Tibial nerve (tissue), 4 donors: ENCODE measurements around the gene MTMR8. TPM values are rescaled to one million over a fixed set of nuclear protein-coding genes. Genes with fewer than 3 reads are reported as not detected.

Experiments used
- DNase-seq, 2 donors: peaks; one replicate each; pipeline ENCODE4 v3.0.0-alpha.2; 2019; ENCODE audit warnings: low spot score in 2 of 2
- H3K27ac ChIP-seq, 4 donors: fragments of 200-600 bp; sonication (generic) in 3 of 4; one replicate each; pipeline ENCODE4 v1.5.1; 2017 to 2019; ENCODE audit warnings: mild to moderate bottlenecking in 1 of 4
- H3K27me3 ChIP-seq, 2 donors: fragments of 200-600 bp; sonication (generic) in 1 of 2; one replicate each; pipeline versions ENCODE4 v1.5.1 to v1.6.0; 2017 to 2019
- H3K36me3 ChIP-seq, 3 donors: fragments of 200-600 bp; sonication (generic); one replicate each; pipeline ENCODE4 v1.5.1; 2018 to 2019
- H3K4me1 ChIP-seq, 4 donors: fragments of 200-600 bp; sonication (generic) in 3 of 4; one replicate each; pipeline ENCODE4 v1.5.1; 2017 to 2019
- H3K4me3 ChIP-seq, 4 donors: fragments of 200-600 bp; sonication (generic) in 3 of 4; one replicate each; pipeline ENCODE4 v1.5.1; 2017 to 2019; ENCODE audit warnings: mild to moderate bottlenecking in 1 of 4, moderate library complexity in 1 of 4
- H3K9me3 ChIP-seq, 4 donors: fragments of 200-600 bp; sonication (generic) in 3 of 4; one replicate each; pipeline ENCODE4 v1.5.1; 2017 to 2019
- CTCF ChIP-seq, 5 experiments: fragments of 200-600 bp in 3 of 5; fragments of 450-650 bp in 2 of 5; sonication (generic) in 3 of 5; IDR thresholded peaks; one replicate each; pipeline ENCODE4 v1.5.1; 2016 to 2019; ENCODE audit warnings: antibody characterized with exemption in 5 of 5, mild to moderate bottlenecking in 3 of 5, moderate library complexity in 2 of 5
- EP300 ChIP-seq, 2 donors: sonication (generic); formaldehyde crosslinking; IDR thresholded peaks; one replicate each; pipeline ENCODE4 v1.6.1; 2017; ENCODE audit warnings: antibody characterized with exemption in 2 of 2, mild to moderate bottlenecking in 1 of 2
- POLR2A ChIP-seq, 2 donors: fragments of 450-650 bp; IDR thresholded peaks; one replicate each; pipeline ENCODE4 v1.6.1; 2017; ENCODE audit warnings: antibody characterized with exemption in 2 of 2, mild to moderate bottlenecking in 2 of 2, moderate library complexity in 2 of 2
- WGBS, 2 donors: methylation state at CpG; one replicate each; pipeline ENCODE4 v1.1.5; 2018; 5-methylcytosine and 5-hydroxymethylcytosine counted together
- total RNA-seq, 4 donors: library from RNA; depleted of rRNA; stranded (reverse); fragments of >200 nt; gene quantifications; one replicate each; pipeline ENCODE4 v1.1.0, GENCODE V29; 2016

Gene MTMR8
- total RNA-seq, 4 donors from 2014 or later = 1.4 to 4.8 (median 2.7) TPM

- H3K27ac ChIP-seq = no peak overlapping the region
- H3K4me1 ChIP-seq = no peaks in the 10 kb centered on the region
- H3K9me3 ChIP-seq = peaks cover 0 to 17% (median 2%) of the 10 kb centered on the region in 4 donors
- H3K4me3 ChIP-seq = no peak overlapping the region
- DNase-seq = no peak
- 82 to 100% methylated on average over 2 of the region's 2 CpGs for WGBS, 2 donors
- H3K36me3 ChIP-seq = peaks cover 0 to 52% (median 0%) of the 10 kb centered on the region in 3 donors
- TF ChIP-seq CTCF (IDR thresholded peaks at IDR 0.05) = no peak
- no peak for TF ChIP-seq POLR2A (IDR thresholded peaks at IDR 0.05)
- TF ChIP-seq EP300 (IDR thresholded peaks at IDR 0.05) = no peak
- no peaks in the 10 kb centered on the region for H3K27me3 ChIP-seq
These were observed 73.7 kb downstream of the MTMR8 start for GRCh38 chrX:64321507-64321906.

- Histone ChIP-seq H3K36me3 (peaks cover 0 to 13% (median 0%) of the 10 kb centered on the region in 3 donors), H3K4me1 (no peaks in the 10 kb centered on the region), H3K27ac (no peak overlapping the region), H3K9me3 (peaks cover 0 to 16% (median 0%) of the 10 kb centered on the region in 4 donors), H3K27me3 (no peaks in the 10 kb centered on the region), H3K4me3 (no peak overlapping the region)
- 64 to 90% methylated on average over 1 of the region's 1 CpG for WGBS, 2 donors
- no peak for TF ChIP-seq EP300 (IDR thresholded peaks at IDR 0.05)
- TF ChIP-seq CTCF (IDR thresholded peaks at IDR 0.05) = no peak
- no peak for TF ChIP-seq POLR2A (IDR thresholded peaks at IDR 0.05)
- DNase-seq = no peak
These were observed 81.6 kb downstream of the MTMR8 start for GRCh38 chrX:64313624-64314023.

- TF ChIP-seq EP300 (IDR thresholded peaks at IDR 0.05) (no peak), POLR2A (IDR thresholded peaks at IDR 0.05) (no peak), CTCF (IDR thresholded peaks at IDR 0.05) (no peak)
- H3K27me3 ChIP-seq = no peaks in the 10 kb centered on the region
- no peaks in the 10 kb centered on the region for H3K4me1 ChIP-seq
- no peak for DNase-seq
- peaks cover 0 to 20% (median 0%) of the 10 kb centered on the region in 4 donors for H3K9me3 ChIP-seq
- no peak overlapping the region for H3K4me3 ChIP-seq
- no peak overlapping the region for H3K27ac ChIP-seq
- 83 to 92% methylated on average over 7 of the region's 7 CpGs for WGBS, 2 donors
- H3K36me3 ChIP-seq = peaks cover 0 to 10% (median 0%) of the 10 kb centered on the region in 3 donors
These were observed 88.5 kb downstream of the MTMR8 start for GRCh38 chrX:64306712-64307111.

- H3K36me3 ChIP-seq = no peaks in the 10 kb centered on the region
- H3K9me3 ChIP-seq = peaks cover 0 to 12% (median 0%) of the 10 kb centered on the region in 4 donors
- TF ChIP-seq CTCF (IDR thresholded peaks at IDR 0.05) = no peak
- no peak for TF ChIP-seq POLR2A (IDR thresholded peaks at IDR 0.05)
- TF ChIP-seq EP300 (IDR thresholded peaks at IDR 0.05) = no peak
- no peak for DNase-seq
- 53 to 83% methylated on average over 2 of the region's 2 CpGs for WGBS, 2 donors
- no peak overlapping the region for H3K27ac ChIP-seq
- H3K27me3 ChIP-seq = no peaks in the 10 kb centered on the region
- H3K4me3 ChIP-seq = no peak overlapping the region
- H3K4me1 ChIP-seq = no peaks in the 10 kb centered on the region
These were observed 104.1 kb downstream of the MTMR8 start for GRCh38 chrX:64291123-64291522.

GRCh38 chrX:64265265-64265664, 130.0 kb downstream of the MTMR8 start:
- no peak for DNase-seq
- no peaks in the 10 kb centered on the region for H3K27me3 ChIP-seq
- TF ChIP-seq EP300 (IDR thresholded peaks at IDR 0.05) (no peak), CTCF (IDR thresholded peaks at IDR 0.05) (no peak), POLR2A (IDR thresholded peaks at IDR 0.05) (no peak)
- peaks cover 0 to 2% (median 0%) of the 10 kb centered on the region in 3 donors for H3K36me3 ChIP-seq
- no peaks in the 10 kb centered on the region for H3K4me1 ChIP-seq
- H3K27ac ChIP-seq = no peak overlapping the region
- no peak overlapping the region for H3K4me3 ChIP-seq
- no peaks in the 10 kb centered on the region for H3K9me3 ChIP-seq
